ENCODE data around the gene DOK3. TPM values are rescaled to one million over a fixed set of nuclear protein-coding genes. Genes with fewer than 3 reads are reported as not detected.

Gene DOK3
- total RNA-seq, 4 donors from 2014 or later: 6.1 to 16.6 (median 6.6) TPM

- TF ChIP-seq POLR2AphosphoS5 (IDR thresholded peaks at IDR 0.05): peak; percentile 55
- TF ChIP-seq EP300 (IDR thresholded peaks at IDR 0.05): no peak
- TF ChIP-seq POLR2A (IDR thresholded peaks at IDR 0.05): peak in 1 of 2 donors; percentile 14
- TF ChIP-seq CTCF (IDR thresholded peaks at IDR 0.05): peak; percentile 12 to 60 (median 38)
- H3K27ac ChIP-seq: peak within 1 kb of the TSS; percentile 71 to 91 (median 88)
- H3K36me3 ChIP-seq: peaks cover 0 to 15% of the 10 kb centered on the region in 2 donors
- ATAC-seq: peak; percentile 99
- H3K4me3 ChIP-seq: peak within 1 kb of the TSS; percentile 90 to 96
- peaks cover 0 to 53% (median 8%) of the 10 kb centered on the region in 3 donors for H3K4me1 ChIP-seq
- whole genome bisulfite sequencing, 2 donors (ENCODE audit: low coverage in 1 of 2): 21% methylated on average over 15 of the region's 49 CpGs; no CpG with 5 or more reads in 1 of the 2 donors
- H3K27me3 ChIP-seq: no peaks in the 10 kb centered on the region
- no peaks in the 10 kb centered on the region for H3K9me3 ChIP-seq
These were observed 45.0 kb upstream of the DOK3 start, which contains the start of gene FAM193B for GRCh38 chr5:177554474-177555111. FAM193B (minus strand) TSS chr5:177554563; CDS start chr5:177554458, 105 bp downstream.

- peak overlapping the region; percentile 90 to 96 for H3K4me3 ChIP-seq
- H3K9me3 ChIP-seq: no peaks in the 10 kb centered on the region
- TF ChIP-seq POLR2A (IDR thresholded peaks at IDR 0.05) (no peak), CTCF (IDR thresholded peaks at IDR 0.05) (no peak), POLR2AphosphoS5 (IDR thresholded peaks at IDR 0.05) (no peak), EP300 (IDR thresholded peaks at IDR 0.05) (no peak)
- H3K36me3 ChIP-seq: peaks cover 0 to 15% of the 10 kb centered on the region in 2 donors
- H3K4me1 ChIP-seq: peaks cover 0 to 57% (median 8%) of the 10 kb centered on the region in 3 donors
- H3K27me3 ChIP-seq: no peaks in the 10 kb centered on the region
- H3K27ac ChIP-seq: peak overlapping the region; percentile 71 to 91 (median 88)
- peak; percentile 50 for ATAC-seq
- WGBS, 2 donors (ENCODE audit: low coverage in 1 of 2): no CpG with 5 or more reads among the region's 72 CpGs
These were observed 44.2 kb upstream of the DOK3 start for GRCh38 chr5:177553671-177554429.

GRCh38 chr5:177552839-177553455, 43.3 kb upstream of the DOK3 start:
- 44% methylated on average over 5 of the region's 16 CpGs; no CpG with 5 or more reads in 1 of the 2 donors for WGBS, 2 donors (ENCODE audit: low coverage in 1 of 2)
- Histone ChIP-seq H3K9me3 (no peaks in the 10 kb centered on the region), H3K4me1 (peaks cover 0 to 66% (median 15%) of the 10 kb centered on the region in 3 donors), H3K4me3 (peak overlapping the region; percentile 90 to 96), H3K27me3 (no peaks in the 10 kb centered on the region), H3K36me3 (peaks cover 0 to 15% of the 10 kb centered on the region in 2 donors), H3K27ac (peak overlapping the region in 3 of 4 donors; percentile 88 to 91 (median 89))
- ATAC-seq: no peak
- TF ChIP-seq POLR2AphosphoS5 (IDR thresholded peaks at IDR 0.05): no peak
- TF ChIP-seq POLR2A (IDR thresholded peaks at IDR 0.05): no peak
- TF ChIP-seq CTCF (IDR thresholded peaks at IDR 0.05): no peak
- TF ChIP-seq EP300 (IDR thresholded peaks at IDR 0.05): no peak

- Histone ChIP-seq H3K4me3 (no peak overlapping the region), H3K27ac (no peak overlapping the region), H3K9me3 (no peaks in the 10 kb centered on the region), H3K4me1 (peaks cover 6 to 87% (median 34%) of the 10 kb centered on the region in 3 donors), H3K36me3 (peaks cover 0 to 15% of the 10 kb centered on the region in 2 donors), H3K27me3 (no peaks in the 10 kb centered on the region)
- TF ChIP-seq POLR2A (IDR thresholded peaks at IDR 0.05): no peak
- no peak for TF ChIP-seq EP300 (IDR thresholded peaks at IDR 0.05)
- TF ChIP-seq POLR2AphosphoS5 (IDR thresholded peaks at IDR 0.05): no peak
- no peak for TF ChIP-seq CTCF (IDR thresholded peaks at IDR 0.05)
- no peak for ATAC-seq
- 69% methylated on average over 1 of the region's 1 CpG; no CpG with 5 or more reads in 1 of the 2 donors for WGBS, 2 donors (ENCODE audit: low coverage in 1 of 2)
These were observed 40.5 kb upstream of the DOK3 start for GRCh38 chr5:177550122-177550521.
